Panc1 (cell line): ENCODE results near the gene KCNQ1. TPM values are rescaled to one million over a fixed set of nuclear protein-coding genes. Genes with fewer than 3 reads are reported as not detected.

Source experiments
- ATAC-seq: fragments of 200-7000 bp; cut with Tn5 transposase; 2 replicates; pipeline ENCODE4 v1.9.1; 2020; ENCODE audit warnings: mild to moderate bottlenecking, moderate library complexity
- BruUV-seq: library from RNA; stranded (reverse); fragments of 400-500 nt; replicated peaks from 2 replicates; lab custom pipeline; 2021; lab: Mats Ljungman, UMichigan
- CTCF ChIA-PET: fragments of 300-600 bp; sonication (Branson Sonifier 250); formaldehyde crosslinking; loops from one replicate; lab custom pipeline; 2022; ENCODE audit warnings: antibody characterized with exemption; lab: Charles Lee
- POLR2A ChIA-PET: fragments of 300-600 bp; sonication (Branson Sonifier 250); formaldehyde crosslinking; loops from one replicate; lab custom pipeline; 2022; ENCODE audit warnings: antibody characterized with exemption; lab: Charles Lee
- DNase-seq: peaks from one replicate; pipeline ENCODE4 v3.0.0-alpha.2; 2010; ENCODE audit warnings: low read depth, low spot score
- H3K27ac ChIP-seq: 2 replicates; pipeline ENCODE4 v1.5.1; 2011; ENCODE audit warnings: mild to moderate bottlenecking, low read length, inconsistent platforms
- H3K27me3 ChIP-seq: fragments of 200-500 bp; sonication (Bioruptor generic); 2 replicates; pipeline ENCODE4 v1.6.0; 2014; ENCODE audit warnings: low read length, inconsistent platforms; ENCODE audit not compliant: control insufficient read depth, insufficient read depth
- H3K36me3 ChIP-seq: fragments of 200-500 bp; sonication (Bioruptor generic); 2 replicates; pipeline ENCODE4 v1.5.1; 2014; ENCODE audit warnings: inconsistent platforms, mild to moderate bottlenecking, low read length, moderate library complexity; ENCODE audit not compliant: control insufficient read depth, insufficient read depth
- H3K4me1 ChIP-seq: 2 replicates; pipeline ENCODE4 v1.5.1; 2011; ENCODE audit warnings: inconsistent platforms, mild to moderate bottlenecking, low read length, moderate library complexity; ENCODE audit not compliant: control insufficient read depth, insufficient read depth
- H3K4me3 ChIP-seq, 2 experiments: 2 replicates each; pipeline ENCODE4 v1.5.1; 2011 to 2012; ENCODE audit warnings: low read depth in 2 of 2, low read length in 2 of 2, mild to moderate bottlenecking in 2 of 2, inconsistent platforms in 1 of 2, moderate library complexity in 1 of 2
- H3K9me3 ChIP-seq: fragments of 200-500 bp; sonication (Bioruptor generic); 2 replicates; pipeline ENCODE4 v1.5.1; 2014; ENCODE audit warnings: low read depth, mild to moderate bottlenecking, inconsistent platforms, low read length, moderate library complexity; ENCODE audit not compliant: control insufficient read depth, insufficient read depth
- POLR2AphosphoS5 ChIP-seq: IDR thresholded peaks from 2 replicates; pipeline ENCODE4 v1.6.1; 2012; ENCODE audit warnings: mild to moderate bottlenecking, low read depth, low read length, moderate library complexity
- SIN3A ChIP-seq: IDR thresholded peaks from 2 replicates; pipeline ENCODE4 v1.6.1; 2012; ENCODE audit warnings: low read depth, mild to moderate bottlenecking, low read length, moderate library complexity, borderline replicate concordance; ENCODE audit not compliant: insufficient read depth
- TCF7L2 ChIP-seq: IDR thresholded peaks from 2 replicates; pipeline ENCODE4 v1.6.1; 2011; ENCODE audit warnings: mild to moderate bottlenecking, low read depth, low read length, inconsistent platforms
- in situ Hi-C: cut with HindIII; loops from 2 replicates; pipeline ENCODE4 v1.10.0; 2016; ENCODE audit warnings: low sequenced_read_pairs, low pct_unique_long_range_greater_than_20kb
- intact Hi-C: fragments of 100-400 bp; cut with micrococcal nuclease; formaldehyde crosslinking; loops from one replicate; pipeline ENCODE4 v1.10.0; 2022; ENCODE audit not compliant: unreplicated experiment
- total RNA-seq: library from RNA; stranded (reverse); gene quantifications from one replicate; pipeline ENCODE4 v1.2.1, GENCODE V29; 2021; ENCODE audit not compliant: unreplicated experiment
- TF ChIP-seq, protein P1 (sequence below), 2 experiments: IDR thresholded peaks; 2 replicates each; pipeline ENCODE4 v1.6.1; 2011 to 2012; ENCODE audit warnings: low read depth in 2 of 2, control low read depth in 1 of 2, low read length in 1 of 2, mild to moderate bottlenecking in 1 of 2, moderate library complexity in 1 of 2; ENCODE audit not compliant: insufficient read depth in 1 of 2
- TF ChIP-seq, protein P2 (sequence below): fragments of 450-650 bp; IDR thresholded peaks from 2 replicates; pipeline ENCODE4 v1.5.1; 2017; ENCODE audit warnings: mild to moderate bottlenecking

Gene KCNQ1
- total RNA-seq, 1 experiment from 2014 or later: 1.0 TPM

DNA sequence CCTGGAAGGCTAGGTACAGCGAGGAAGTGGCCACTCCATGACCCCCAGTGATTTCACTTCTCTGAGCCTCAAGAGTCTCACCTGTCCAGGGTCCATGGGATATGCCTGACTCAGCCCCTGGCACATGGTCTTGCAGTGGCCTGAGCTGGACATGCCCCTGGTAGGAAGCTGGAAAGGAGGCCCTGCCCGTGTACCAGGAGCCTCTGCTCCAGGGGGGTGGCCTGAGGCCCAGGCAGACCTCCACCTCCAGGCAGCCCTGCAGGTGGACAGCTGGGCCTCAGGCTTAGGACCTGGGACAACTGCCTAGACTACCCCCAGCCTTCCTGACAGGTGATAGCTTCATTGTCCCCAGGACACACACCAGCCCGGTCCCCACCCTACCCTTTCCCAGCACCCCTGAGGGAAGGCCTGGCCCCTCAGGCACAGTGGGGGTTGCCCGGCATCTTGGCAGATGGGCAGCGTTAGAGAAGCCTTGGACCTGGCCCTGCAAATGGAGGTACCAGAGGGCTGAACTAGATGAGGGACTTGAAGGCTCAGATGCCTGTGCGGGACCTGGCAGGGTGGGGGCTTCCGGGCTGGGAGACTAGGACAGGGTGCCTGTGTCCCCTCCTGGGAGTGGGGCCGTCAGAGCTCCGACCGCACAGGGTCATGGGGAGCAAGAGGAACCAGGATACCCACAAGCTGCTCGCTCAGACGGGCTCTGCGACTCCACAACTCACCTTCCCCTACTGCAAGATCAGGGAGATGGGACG is 387.1 kb downstream of the KCNQ1 start:
- DNase-seq: no peak
- intact Hi-C loops: no loop called here

DNA sequence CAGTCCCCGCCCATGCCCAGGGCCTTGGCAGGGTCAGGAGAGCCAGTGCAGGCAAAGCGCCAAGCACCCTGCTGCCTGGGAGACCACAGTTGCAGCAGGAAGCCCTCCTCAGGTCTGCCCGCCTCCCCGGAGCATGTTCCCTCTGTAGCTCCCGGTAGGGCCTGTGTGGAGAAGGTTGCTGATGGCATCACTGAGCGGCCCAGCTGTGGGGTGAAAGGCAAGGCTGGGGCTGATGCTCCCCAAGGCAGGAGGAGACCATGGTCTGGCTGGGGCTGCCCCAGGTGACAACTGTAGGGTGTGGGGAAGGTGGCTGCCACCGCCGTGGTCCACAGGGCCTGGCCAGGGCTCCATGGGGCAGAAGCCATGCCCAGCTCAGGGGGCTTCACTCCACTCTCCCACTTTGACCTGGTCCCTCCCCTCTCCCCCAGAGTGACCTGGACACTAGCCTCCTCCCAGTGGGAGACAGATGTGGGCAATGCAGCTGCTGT is 387.8 kb downstream of the KCNQ1 start:
- H3K27me3 ChIP-seq: no peaks in the 10 kb centered on the region
- intact Hi-C loops: no loop called here
- TF ChIP-seq, protein P1, sequence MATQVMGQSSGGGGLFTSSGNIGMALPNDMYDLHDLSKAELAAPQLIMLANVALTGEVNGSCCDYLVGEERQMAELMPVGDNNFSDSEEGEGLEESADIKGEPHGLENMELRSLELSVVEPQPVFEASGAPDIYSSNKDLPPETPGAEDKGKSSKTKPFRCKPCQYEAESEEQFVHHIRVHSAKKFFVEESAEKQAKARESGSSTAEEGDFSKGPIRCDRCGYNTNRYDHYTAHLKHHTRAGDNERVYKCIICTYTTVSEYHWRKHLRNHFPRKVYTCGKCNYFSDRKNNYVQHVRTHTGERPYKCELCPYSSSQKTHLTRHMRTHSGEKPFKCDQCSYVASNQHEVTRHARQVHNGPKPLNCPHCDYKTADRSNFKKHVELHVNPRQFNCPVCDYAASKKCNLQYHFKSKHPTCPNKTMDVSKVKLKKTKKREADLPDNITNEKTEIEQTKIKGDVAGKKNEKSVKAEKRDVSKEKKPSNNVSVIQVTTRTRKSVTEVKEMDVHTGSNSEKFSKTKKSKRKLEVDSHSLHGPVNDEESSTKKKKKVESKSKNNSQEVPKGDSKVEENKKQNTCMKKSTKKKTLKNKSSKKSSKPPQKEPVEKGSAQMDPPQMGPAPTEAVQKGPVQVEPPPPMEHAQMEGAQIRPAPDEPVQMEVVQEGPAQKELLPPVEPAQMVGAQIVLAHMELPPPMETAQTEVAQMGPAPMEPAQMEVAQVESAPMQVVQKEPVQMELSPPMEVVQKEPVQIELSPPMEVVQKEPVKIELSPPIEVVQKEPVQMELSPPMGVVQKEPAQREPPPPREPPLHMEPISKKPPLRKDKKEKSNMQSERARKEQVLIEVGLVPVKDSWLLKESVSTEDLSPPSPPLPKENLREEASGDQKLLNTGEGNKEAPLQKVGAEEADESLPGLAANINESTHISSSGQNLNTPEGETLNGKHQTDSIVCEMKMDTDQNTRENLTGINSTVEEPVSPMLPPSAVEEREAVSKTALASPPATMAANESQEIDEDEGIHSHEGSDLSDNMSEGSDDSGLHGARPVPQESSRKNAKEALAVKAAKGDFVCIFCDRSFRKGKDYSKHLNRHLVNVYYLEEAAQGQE (IDR thresholded peaks at IDR 0.05; ENCODE audit: insufficient read depth in 1 of 2, low read depth in 2 of 2, low read length in 1 of 2): no peak
- TF ChIP-seq TCF7L2 (no peak), POLR2AphosphoS5 (no peak)
- TF ChIP-seq, protein P2, sequence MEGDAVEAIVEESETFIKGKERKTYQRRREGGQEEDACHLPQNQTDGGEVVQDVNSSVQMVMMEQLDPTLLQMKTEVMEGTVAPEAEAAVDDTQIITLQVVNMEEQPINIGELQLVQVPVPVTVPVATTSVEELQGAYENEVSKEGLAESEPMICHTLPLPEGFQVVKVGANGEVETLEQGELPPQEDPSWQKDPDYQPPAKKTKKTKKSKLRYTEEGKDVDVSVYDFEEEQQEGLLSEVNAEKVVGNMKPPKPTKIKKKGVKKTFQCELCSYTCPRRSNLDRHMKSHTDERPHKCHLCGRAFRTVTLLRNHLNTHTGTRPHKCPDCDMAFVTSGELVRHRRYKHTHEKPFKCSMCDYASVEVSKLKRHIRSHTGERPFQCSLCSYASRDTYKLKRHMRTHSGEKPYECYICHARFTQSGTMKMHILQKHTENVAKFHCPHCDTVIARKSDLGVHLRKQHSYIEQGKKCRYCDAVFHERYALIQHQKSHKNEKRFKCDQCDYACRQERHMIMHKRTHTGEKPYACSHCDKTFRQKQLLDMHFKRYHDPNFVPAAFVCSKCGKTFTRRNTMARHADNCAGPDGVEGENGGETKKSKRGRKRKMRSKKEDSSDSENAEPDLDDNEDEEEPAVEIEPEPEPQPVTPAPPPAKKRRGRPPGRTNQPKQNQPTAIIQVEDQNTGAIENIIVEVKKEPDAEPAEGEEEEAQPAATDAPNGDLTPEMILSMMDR: no peak
- CTCF ChIA-PET: no interaction called here
- H3K27ac ChIP-seq: no peak overlapping the region
- peaks cover 12% of the 10 kb centered on the region; the same call in 1 of the 2 replicates for H3K9me3 ChIP-seq
- H3K4me1 ChIP-seq: peaks cover 5% of the 10 kb centered on the region
- no peak overlapping the region for H3K4me3 ChIP-seq
- ATAC-seq: no peak
- in situ Hi-C loops: no loop called here
- DNase-seq: no peak
- BruUV-seq: no TSS peak
- no peaks in the 10 kb centered on the region for H3K36me3 ChIP-seq
- POLR2A ChIA-PET: no interaction called here

More for the DNA sequence above, 387.1 kb downstream of the KCNQ1 start:
- no peaks in the 10 kb centered on the region for H3K27me3 ChIP-seq
- no TSS peak for BruUV-seq
- peaks cover 12% of the 10 kb centered on the region; the same call in 1 of the 2 replicates for H3K9me3 ChIP-seq
- in situ Hi-C loops: no loop called here
- no peak for ATAC-seq
- H3K4me3 ChIP-seq: no peak overlapping the region
- no peak for TF ChIP-seq POLR2AphosphoS5
- TF ChIP-seq, protein P2: no peak
- TF ChIP-seq TCF7L2: no peak
- TF ChIP-seq, protein P1 (IDR thresholded peaks at IDR 0.05; ENCODE audit: insufficient read depth in 1 of 2, low read depth in 2 of 2, low read length in 1 of 2): no peak
- TF ChIP-seq SIN3A: no peak
- H3K27ac ChIP-seq: no peak overlapping the region
- POLR2A ChIA-PET: no interaction called here
- CTCF ChIA-PET: no interaction called here
- peaks cover 4% of the 10 kb centered on the region; the same call in 1 of the 2 replicates for H3K4me1 ChIP-seq
- H3K36me3 ChIP-seq: no peaks in the 10 kb centered on the region
